H54 (cell line): ENCODE measurements around the gene SLCO3A1.

Source experiments
- DNase-seq: peaks from one replicate; pipeline ENCODE4 v3.0.0; 2011; ENCODE audit warnings: low spot score, mixed read lengths; ENCODE audit not compliant: insufficient read length
- FAIRE-seq: peaks from 3 replicates; lab custom pipeline; 2011; peaks lifted over from hg19 to GRCh38; lab: Jason Lieb, UNC
- POLR2A ChIP-seq: IDR thresholded peaks from 2 replicates; pipeline ENCODE4 v1.6.1; 2011; ENCODE audit warnings: low read depth, mild to moderate bottlenecking, low read length

The SLCO3A1 gene

DNA sequence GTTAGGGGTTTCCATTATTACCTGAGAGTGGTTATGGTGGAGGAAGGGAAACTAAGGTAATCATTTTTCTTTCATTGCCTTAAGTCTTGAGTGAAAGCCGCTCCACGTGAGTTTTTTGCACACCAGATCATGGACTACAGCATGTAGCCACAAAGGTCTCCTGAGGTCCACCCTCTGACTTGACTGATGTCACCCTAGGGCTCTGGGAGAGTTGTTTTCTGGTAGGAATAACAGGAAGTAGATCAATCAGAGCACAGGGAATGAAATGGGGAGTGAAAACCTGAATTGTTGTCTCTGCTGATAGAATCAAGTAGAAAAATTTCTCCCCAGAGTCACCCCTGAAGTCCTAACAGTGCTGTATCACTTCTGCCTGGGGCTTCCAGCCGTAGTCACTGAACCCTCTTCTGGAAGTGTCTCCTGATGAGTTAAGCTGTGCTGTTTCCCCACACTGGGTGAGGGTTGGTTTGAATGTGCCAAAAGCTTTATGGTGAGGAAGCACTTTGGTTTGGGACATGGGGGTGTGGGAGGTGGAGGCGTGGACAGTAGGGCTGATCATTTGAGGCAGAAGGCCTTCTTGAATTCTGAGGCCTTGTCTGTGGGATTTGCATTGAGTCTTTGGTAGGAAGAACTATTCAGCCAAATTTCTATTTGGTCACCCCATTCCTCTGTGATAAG, 64.3 kb downstream of the SLCO3A1 start:
- no peak for DNase-seq
- FAIRE-seq, result no peak
- no peak for TF ChIP-seq POLR2A

DNA sequence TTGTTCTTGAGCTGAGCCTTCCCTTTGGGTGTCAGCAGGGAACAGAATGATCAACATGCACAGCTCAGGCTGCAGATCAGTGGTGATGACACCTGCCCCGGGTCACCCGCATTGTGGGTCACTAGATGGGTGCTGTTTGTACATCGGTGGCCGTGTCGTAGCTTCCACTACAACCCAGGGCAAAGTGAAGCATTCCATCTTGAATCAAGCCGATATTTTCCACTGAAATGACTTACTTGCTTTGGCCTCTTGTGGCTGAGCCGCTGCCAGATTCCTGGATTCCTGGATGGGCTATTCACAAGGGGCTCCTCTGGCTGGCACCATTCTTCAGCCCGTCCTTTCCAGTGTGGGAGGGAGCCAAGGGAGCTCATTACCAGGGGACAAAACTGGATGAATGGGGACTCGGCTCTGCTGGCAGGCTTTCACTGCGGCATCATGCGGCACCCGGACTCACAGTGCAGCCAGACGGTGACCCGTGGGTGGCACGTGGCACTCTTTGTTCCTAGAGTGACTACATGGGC, 65.6 kb downstream of the SLCO3A1 start:
- DNase-seq (no peak), FAIRE-seq (no peak)
- TF ChIP-seq POLR2A, result no peak

DNA sequence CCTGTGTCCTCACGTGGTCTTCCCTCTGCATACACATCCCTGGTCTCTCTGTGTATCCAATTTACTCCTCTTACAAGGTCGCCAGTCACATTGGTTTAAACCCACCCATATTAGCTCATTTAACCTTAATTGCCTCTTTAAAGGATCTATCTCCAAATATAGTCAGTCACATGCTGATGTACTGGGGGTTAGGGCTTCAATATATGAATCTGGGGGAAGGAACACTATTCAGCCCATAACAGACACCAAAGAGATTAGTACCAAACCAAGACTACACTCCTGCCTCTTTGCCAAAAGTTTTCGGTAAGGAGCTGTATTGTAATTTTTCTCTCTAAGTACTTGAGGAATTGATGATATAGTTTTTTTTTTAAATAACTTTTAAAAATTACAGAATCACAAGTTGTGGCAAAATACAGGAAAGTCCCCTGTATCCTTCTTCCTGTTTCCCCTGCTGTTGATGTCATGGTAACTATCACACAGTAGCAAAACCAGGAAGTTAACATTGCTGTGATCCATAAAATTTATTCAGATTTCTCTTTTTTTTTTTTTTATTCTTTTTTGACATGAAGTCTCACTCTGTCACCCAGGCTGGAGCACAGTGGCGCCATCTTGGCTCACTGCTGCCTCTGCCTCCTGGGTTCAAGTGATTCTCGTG, 67.8 kb downstream of the SLCO3A1 start:
- DNase-seq (no peak), FAIRE-seq (no peak)
- no peak for TF ChIP-seq POLR2A

DNA sequence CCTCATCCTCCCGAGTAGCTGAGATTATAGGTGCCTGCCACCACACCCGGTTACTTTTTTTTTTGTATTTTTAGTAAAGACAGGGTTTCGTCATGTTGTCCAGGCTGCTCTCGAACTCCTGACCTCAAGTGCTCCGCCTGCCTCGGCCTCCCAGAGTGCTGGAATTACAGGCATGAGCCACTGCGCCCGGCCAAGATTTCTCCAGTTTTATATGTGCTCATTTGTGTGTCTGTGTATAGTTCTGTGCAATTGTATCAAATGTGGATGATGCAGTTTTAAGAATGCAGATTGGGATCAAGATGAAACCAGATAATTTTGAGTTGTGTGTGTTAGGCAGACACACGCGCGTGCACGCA, 68.3 kb downstream of the SLCO3A1 start:
- no peak for TF ChIP-seq POLR2A
- no peak for DNase-seq
- FAIRE-seq, result no peak

DNA sequence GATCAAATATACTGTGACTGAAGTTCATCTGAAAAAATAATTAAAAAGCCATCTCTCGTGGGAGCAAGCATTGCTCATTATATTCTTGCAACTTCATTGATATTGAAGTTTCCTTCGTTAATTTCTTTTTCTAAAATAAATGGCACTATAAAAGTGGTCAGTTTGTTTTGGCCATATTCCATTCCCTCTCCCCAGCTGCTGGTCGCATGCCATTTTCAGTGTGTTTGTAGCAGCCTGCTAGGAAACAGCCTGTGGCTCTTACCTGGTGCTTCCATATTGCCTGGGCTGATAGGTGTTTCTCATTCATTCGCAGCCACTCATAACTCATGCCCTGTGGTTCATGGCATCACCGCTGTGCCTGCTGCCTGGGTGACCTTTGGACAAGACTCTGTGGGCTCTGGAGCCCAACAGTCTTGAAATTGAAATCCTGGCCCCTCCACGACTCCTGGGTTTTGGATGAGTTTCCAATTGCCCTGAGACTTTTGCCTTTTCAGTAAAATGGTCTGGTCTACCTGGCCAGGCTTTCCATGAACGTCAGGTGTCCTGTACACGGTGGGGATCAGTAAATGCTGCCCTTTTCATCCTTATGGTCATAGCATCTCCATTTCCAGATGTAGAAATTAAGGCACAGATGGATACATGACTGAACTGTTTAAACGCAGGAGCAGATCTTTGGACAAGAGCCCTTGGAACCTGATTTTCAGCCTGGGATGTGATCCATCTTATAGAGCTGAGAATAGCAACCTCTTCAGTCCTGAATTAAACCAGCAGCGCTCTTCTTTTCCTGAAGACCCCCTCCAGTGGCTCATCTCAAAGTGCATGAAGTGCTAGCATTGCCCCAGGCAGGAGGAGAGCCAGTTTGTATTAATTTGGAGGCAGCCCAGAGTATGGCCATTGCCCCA, 69.4 kb downstream of the SLCO3A1 start:
- no peak for DNase-seq
- FAIRE-seq, result no peak
- no peak for TF ChIP-seq POLR2A

DNA sequence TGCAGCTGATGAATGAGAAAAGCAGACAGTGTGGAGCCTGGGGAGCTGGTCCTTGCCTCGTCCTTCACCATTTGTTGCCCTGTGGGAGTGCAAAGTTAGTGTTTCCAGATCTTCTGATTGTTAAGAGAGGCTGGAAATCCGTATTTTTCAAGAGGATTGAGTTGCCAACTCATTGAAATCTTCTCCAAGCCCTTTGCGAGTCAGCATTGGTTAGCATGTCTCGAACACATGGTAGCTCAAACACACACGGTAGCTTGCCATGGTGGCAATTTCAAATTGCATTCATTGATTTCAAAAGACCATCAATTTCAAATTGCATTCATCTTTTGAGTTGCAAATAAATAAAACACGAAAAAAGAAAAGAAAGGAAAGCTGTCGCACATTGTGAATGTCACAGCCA, 70.7 kb downstream of the SLCO3A1 start:
- no peak for TF ChIP-seq POLR2A
- FAIRE-seq, result no peak
- DNase-seq, result no peak

DNA sequence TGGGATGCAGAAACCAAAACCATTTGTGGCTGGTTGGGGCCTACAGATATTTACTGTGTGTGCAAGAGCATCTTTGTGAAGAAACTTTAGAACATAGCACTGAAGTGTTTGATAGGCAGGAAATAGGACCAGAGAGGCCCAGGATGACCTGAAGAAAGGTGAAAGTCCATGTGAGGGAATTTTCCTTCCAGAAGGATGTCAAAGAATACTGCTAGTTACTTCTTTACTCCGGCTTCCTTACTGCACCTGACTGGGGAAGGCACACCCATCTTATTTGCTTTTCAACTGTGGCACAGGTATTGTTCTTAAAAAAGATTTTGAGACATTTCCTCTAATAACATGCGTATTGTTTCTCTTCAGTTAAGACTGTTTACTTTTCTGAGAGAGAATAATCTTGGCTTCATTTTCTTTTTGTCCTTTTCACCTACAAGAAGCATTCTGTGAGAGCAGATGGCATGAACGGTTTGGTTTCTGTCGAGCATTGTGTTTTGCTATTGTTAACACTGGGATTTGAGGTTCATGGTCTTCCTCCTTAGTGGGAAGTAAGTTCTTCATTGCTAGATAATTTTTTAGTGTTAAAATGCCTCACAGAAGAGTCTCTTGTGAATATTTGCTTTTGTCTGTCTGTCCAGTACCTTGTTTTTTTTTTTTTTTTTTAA, 71.5 kb downstream of the SLCO3A1 start:
- DNase-seq (no peak), FAIRE-seq (no peak)
- no peak for TF ChIP-seq POLR2A

DNA sequence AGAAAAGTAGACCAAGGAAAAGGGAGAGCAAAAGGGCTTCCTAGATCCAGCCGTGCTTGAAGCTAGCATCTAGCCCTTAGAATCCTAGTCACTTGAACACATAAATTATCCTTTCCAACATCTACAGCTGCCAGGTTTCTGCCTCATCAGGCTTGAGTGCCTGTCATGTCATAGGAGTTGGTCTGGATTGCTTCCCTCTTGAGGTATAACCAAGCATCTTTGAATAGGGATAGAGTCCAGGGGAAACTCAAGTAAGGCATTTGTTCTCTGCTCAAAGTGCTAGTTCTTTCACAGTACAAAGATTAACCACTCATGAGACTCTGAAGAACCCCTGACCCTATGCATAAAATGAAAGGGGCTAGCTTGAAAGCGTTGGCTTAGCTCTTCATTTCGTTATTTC, 72.3 kb downstream of the SLCO3A1 start:
- no peak for FAIRE-seq
- no peak for DNase-seq

DNA sequence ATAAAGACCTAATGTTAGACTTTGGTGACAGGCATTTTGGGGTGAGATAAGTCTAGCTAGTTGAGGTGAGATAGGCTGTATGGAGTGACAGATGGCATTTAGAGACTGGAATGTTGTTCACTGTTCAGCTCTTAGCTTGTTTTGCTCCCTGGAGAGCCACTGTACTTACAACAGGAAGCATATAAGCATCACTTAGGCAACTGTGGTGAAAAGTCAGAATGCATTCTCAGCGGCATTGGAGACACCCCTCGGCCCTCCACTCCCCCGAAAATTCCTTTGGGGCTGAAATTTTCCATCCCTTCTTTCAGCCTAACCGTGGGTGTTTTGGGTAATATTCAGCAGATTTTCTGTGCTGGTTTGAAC, 73.4 kb downstream of the SLCO3A1 start:
- TF ChIP-seq POLR2A, result no peak
- FAIRE-seq, result no peak
- no peak for DNase-seq

More for the DNA sequence above, 72.3 kb downstream of the SLCO3A1 start:
- no peak for TF ChIP-seq POLR2A

DNA sequence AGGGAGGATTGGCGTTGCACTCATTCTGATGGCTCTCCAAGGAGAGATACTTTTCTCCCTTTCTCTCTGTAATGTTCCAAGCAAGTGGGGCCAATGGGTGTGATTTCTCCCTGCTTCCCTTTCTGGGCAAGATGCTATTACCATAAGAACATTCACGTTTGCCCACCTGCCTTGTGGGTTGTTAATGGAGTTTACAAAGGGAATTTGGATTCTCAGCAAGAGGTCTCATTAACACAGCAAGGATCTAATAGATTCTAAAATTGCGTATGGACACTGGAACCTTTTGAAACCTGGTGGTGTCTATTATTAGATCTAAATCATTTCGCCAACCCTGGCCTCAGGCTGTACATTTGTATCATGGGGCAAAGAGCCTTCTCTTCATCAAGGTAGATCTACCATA, 74.1 kb downstream of the SLCO3A1 start:
- no peak for FAIRE-seq
- DNase-seq, result no peak
- TF ChIP-seq POLR2A, result no peak

DNA sequence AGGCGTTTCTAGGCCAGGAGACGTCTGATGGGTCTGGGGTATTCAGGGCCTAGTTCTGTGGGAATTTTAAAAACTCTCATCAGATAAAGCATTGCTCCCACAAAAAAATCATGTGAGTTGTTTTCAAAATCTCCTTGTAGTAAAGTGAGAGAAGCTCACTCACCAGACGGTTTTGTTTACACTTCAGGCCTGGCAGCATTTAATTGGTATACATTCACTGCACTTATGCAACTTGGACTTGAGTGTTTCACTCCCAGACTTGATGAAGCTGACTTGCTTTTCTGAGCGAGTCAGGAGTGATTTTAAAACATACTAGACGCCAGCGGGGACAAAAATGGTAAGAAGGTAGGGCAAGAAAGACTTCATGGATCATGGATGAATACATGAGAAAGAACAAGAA, 75.2 kb downstream of the SLCO3A1 start:
- FAIRE-seq, result no peak
- no peak for DNase-seq
- TF ChIP-seq POLR2A, result no peak

DNA sequence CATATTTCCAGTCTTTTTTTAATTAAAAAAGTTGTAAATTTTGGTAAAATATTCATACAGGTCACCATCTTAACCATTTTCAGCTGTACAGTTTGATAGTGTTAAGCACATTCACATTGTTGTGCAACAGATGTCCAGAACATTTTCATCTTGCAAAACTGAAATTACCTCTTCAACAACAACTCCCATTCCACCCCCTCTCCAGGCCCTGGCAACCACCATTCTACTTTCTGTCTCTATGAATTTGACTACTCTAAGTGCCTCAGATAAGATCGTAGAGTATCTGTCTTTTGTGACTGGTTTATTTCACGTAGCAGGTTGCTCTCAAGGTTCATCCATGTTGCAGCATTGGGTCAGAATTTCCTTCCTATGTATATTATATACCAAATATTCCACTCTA, 76.0 kb downstream of the SLCO3A1 start:
- DNase-seq, result no peak
- FAIRE-seq, result no peak
- TF ChIP-seq POLR2A, result no peak

DNA sequence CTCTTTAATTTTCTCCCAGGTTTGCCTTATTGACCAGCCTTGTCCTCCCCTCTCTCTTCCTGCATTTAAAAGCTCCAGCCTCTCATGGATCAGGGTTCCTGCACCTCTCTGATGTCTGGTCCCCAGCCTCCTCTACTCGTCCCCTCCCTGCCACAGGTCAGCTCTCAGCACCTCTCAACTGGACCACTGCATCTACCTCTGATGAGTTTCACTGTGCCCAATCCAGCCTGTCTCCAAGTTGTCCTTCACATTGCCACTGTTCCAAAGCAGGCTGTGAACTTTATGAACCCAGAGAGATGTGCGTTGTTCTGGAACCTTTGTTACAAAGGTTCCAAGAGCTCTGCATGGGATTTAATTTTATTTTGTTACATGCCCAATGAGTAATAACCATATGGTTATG, 76.6 kb downstream of the SLCO3A1 start:
- DNase-seq, result no peak
- no peak for TF ChIP-seq POLR2A
- FAIRE-seq, result no peak
